TTC549 (cell line): Measurements from ENCODE around the gene NPIPB2.
"Not testable (repeated sequence)": the region's sequence is repeated elsewhere in the genome, so short reads cannot be mapped to it uniquely, and the experiment has no call there.

Source experiments
- FAIRE-seq: peaks from 2 replicates; lab custom pipeline; 2012; peaks lifted over from hg19 to GRCh38; lab: Jason Lieb, UNC

Gene NPIPB2

DNA sequence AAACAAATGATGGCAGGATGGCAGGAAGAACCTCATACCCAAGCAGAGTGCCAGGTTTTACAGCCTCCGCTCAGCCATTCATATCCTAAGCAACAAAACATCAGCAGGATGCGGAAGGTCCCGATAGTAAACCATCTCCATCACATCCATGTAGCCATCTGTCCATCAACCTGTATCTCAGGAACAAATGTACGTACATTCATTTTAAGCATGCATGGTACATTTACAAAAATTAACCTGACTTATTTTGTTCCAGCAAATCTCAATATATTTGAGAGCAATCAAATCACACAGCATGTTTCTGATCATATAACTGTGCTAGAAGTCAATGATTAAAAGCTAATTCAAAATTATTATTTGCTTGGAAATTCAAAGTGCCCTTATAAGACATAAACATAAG lies at the start of gene NPIPB2:
Gene NPIPB2, minus strand, starts transcription at position 101 of the 400 bp plus-strand sequence. Its CDS starts 0 bp downstream, at position 101.
- not testable (repeated sequence) for FAIRE-seq

DNA sequence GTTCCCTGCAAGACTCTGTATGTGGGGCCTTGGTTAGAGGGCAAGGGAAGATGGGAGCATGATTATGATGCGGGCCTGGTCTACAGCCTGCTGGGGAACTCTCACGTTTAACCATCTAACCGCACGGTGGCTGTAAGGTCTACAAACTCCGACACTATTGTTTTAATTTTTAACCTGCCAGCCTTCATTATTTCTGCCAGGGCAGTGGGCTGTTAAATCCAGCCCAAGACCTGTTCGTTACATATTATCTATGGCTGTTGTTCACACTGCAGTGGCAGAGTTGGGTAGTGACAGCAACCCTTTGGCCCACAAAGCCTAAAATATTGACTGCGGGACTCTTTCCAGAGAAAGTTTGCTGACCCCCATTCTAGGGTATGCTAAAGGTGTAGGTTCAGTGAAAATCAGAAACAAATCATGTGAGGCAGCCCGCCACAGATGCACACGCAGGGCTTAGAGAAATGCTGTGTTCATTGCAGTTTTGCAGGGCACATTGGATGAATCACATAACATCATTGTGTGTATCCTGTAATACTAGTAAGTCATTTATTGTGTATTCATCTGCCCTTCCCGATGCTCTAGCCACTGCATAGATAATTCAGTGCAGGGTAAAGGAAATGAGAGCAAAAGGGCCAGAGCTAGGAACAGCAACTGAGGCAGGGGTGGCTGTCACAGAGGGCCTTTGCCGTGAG lies 49.0 kb upstream of the NPIPB2 start:
- no peak for FAIRE-seq

GRCh38 chr16:11988258-11988978 lies 46.6 kb upstream of the NPIPB2 start:
- no peak for FAIRE-seq

DNA sequence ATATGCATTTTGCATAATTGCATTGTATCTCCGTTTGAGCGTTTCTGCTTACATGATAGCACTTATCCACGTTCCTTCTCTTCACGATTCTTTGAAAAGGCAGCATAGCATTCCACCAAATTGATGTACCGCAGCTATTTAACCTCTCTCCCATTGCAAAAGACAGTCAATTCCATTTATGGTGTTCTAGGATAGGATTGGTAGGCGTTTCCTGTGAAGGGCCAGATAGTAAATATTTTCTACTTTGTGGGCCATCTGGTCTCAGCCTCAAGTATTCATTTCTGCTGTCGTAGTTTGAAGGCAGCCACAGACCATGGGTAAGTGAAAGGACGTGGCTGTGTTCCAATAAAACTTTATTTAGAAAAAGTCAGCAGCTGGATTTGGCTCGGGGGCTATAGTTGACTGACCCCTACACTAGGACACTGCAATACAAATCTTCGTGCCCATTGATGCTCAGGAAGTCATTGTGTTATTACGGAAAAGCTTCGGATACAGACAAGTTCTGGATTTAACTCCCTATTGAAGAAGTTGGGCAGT lies 44.7 kb upstream of the NPIPB2 start:
- no peak for FAIRE-seq

GRCh38 chr16:11985250-11985649 lies 43.4 kb upstream of the NPIPB2 start:
- FAIRE-seq, result no peak

DNA sequence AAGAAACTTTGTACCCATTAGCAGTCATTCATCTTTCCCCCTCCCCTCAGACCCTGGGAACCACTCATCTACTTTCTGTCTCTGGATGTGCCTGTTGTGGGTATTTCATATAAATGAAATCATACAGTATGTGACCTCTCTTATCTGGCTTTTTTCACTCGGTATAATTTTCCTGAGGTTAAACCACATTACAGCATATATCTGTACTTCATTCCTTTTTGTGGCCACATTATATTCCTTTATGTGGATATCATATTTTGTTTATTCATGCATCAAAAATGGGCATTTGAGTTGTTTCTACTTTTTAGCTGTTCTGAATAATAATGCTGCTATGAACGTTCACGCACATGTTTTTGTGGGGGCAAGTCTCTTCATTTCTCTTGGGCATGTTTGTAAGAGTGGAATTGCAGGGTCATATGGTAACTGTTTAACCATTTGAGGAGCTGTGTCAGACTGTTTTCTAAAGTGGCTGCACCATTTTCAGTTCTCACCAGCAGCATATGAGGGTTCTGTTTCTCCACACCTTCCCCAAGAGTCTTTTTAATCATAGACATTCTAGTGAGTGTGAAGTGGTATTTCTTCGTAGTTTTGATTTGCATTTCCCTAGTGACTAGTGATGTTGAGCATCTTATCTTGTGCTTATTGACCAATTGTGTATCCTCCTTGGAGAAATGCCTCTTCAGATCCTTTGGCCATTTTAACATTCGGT lies 38.4 kb upstream of the NPIPB2 start:
- no peak for FAIRE-seq

- no peak for FAIRE-seq
Observed at GRCh38 chr16:11979013-11979672, 37.3 kb upstream of the NPIPB2 start.

DNA sequence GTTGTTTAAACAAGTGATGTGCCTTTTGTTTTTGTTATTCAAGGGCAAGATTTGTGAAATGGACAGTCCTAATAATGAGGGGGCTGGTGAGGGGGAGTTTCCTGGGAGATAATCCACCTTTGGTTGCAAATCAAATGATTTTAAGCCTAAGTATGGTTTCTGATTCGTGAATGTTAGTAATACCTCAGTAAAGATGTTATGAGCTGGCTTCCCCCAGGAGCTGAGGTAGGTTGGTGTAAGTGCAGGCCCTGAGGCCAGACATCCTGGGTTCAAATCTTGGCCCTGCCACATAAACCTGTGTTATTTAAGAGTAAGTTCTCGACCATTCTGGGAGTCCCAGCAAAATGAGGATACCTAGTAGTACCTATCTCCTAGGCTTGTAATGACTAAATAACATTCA lies 36.2 kb upstream of the NPIPB2 start:
- no peak for FAIRE-seq

DNA sequence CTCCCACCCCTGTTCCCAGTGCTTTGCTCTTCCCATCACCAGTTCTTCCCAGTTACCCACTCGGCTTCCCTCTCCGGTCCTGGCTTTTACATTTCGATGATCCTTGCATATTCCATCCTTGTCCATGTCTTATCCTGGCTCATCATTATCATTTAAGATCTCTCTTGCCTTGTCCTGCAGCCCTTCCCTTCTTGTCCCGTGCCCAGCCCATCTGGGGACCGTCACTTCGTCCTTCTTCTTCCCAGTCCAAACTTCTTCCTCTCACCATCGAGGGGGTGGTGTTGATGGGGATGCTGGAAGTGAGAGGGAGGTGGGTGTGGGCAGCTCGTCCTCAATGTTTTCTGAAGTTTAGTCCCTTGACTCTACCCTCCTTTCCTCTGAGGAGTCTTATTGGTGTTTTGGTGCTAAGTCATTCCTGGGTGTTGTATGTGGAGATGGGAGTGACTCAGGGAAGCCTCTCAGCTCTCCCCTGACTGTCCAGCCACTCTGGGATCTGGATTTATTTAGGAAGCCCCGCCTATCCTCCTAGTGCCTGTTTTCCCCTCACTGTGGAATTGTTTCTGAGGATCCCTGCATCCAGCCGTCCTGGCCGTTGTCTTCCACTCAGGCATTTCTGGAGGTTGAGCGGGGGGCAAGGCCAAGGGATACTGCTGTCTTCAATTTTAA lies 35.7 kb upstream of the NPIPB2 start:
- no peak for FAIRE-seq

- FAIRE-seq, result no peak
Observed at GRCh38 chr16:11976850-11977375, 35.1 kb upstream of the NPIPB2 start.

GRCh38 chr16:11973070-11973469 lies 31.2 kb upstream of the NPIPB2 start:
- no peak for FAIRE-seq

DNA sequence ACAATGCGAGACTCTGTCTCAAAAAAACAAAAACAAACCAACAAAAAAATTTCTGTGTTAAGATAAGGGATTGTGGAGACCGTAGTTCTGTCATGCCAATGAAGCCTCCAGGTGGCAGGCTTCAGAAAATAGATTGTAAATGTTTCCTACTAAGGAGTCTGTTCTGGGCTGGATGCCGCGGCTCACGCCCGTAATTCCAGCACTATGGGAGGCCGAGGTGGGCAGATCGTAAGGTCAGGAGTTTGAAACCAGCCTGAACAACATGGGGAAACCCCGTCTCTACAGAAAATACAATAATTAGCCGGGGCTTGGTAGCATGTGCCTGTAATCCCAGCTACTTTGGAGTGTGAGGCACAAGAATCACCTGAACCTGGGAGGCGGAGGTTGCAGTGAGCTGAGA lies 30.3 kb upstream of the NPIPB2 start:
- FAIRE-seq, result no peak

DNA sequence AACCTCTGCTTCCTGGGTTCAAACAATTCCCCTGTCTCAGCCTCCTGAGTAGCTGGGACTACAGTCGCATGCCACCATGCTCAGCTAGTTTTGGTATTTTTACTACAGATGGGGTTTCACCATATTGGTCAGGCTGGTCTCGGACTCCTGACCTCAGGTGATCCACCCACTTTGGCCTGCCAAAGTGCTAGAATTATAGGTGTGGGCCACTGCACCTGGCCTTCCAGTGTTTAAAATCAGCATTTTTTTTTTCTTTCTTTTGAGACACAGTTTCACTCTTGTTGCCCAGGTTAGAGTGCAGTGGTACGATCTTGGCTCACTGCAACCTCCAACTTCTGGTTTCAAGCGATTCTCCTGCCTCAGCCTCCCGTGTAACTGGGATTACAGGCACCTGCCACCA lies 28.4 kb upstream of the NPIPB2 start:
- not testable (repeated sequence) for FAIRE-seq

- no peak for FAIRE-seq
Observed at GRCh38 chr16:11968577-11968976, 26.7 kb upstream of the NPIPB2 start.

DNA sequence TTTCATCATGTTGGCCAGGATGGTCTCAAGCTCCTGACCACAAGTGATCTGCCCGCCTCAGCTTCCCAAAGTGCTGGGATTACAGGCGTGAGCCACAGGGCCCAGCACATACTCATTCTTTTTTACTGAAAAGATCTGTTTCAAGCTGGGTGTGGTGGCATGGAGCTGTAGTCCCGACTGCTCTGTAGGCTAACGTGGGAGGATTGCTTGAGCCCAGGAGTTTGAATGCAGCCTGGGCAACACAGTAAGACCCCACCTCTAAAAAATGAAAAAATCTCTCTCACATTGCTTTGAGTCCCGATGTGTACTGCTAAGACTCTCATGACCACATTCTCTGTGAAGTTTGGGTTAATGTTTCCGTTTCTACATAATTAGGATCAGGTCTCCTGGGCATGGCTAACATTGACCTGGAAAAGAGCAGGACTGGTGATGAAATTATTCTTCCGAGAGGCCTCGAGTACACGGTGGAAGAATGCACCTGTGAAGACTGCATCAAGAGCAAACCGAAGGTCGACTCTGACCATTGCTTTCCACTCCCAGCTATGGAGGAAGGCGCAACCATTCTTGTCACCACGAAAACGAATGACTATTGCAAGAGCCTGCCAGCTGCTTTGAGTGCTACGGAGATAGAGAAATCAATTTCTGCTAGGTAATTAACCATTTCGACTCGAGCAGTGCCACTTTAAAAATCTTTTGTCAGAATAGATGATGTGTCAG lies 25.5 kb upstream of the NPIPB2 start:
- no peak for FAIRE-seq

DNA sequence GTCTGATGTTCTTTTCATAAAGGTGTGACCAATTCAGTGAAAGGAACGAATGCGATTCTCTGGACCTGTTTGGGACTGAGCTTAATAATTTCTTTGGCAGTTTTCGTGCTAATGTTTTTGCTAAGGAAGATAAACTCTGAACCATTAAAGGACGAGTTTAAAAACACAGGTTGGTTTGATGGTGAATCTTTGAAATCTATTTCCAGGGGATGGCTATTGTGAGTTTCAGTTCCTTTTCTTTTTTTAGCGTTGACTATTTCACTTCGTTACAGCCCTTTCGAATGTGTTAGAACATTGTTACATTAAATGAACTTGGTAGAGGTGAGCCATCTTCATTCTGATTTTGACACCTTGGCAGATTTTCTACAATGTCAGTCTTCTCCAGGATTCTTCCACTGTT lies 24.3 kb upstream of the NPIPB2 start:
- no peak for FAIRE-seq

- no peak for FAIRE-seq
Observed at GRCh38 chr16:11964761-11965551, 23.1 kb upstream of the NPIPB2 start, which contains the start of gene TNFRSF17. Gene TNFRSF17 (plus strand): TSS chr16:11965210. CDS start chr16:11965325, 115 bp downstream.

DNA sequence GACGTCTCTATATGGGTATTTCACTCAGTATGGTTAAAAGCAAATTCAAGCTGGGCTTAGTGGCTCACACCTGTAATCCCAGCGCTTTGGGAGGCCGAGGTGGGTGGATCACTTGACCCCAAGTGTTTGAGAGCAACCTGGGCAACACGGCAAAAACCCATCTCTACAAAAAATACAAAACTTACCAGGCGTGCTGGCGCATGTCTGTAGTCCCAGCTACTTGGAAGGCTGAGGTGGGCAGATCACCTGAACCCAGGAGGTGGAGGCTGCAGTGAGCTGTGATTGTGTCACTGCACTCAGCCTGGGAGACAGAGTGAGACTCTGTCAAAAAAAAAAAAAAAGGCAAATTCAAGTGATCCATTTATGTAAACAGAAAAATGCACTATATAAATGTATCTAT lies 21.9 kb upstream of the NPIPB2 start:
- no peak for FAIRE-seq

DNA sequence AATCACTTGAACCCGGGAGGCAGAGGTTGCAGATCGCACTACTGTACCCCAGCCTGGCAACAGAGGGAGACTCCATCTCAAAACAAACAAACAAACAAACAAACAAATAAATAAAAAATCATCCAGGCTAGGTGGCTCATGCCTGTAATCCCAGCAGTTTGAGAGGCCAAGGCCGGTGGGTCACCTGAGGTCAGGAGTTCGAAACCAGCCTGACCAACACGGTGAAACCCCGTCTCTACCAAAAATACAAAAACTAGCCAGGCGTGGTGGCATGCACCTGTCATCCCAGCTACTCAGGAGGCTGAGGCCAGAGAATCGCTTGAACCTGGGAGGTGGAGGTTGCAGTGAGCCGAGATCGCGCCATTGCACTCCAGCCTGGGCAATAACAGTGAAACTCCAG lies 21.1 kb upstream of the NPIPB2 start:
- not testable (repeated sequence) for FAIRE-seq

- FAIRE-seq, result not testable (repeated sequence)
Observed at GRCh38 chr16:11962457-11962856, 20.6 kb upstream of the NPIPB2 start.
